Activated naive CD8-positive, alpha-beta T cell (primary cell): ENCODE measurements around the gene WDR38.

Experiments
- H3K27ac Mint-ChIP-seq: one replicate; pipeline ENCODE4 v1.8.0; 2021; ENCODE audit warnings: mixed read lengths
- H3K27me3 Mint-ChIP-seq: one replicate; pipeline ENCODE4 v1.8.0; 2021; ENCODE audit warnings: mixed read lengths
- H3K36me3 Mint-ChIP-seq: one replicate; pipeline ENCODE4 v1.8.0; 2021; ENCODE audit warnings: mixed read lengths
- H3K4me1 Mint-ChIP-seq: one replicate; pipeline ENCODE4 v1.8.0; 2021; ENCODE audit warnings: low read depth, mixed read lengths
- H3K4me3 Mint-ChIP-seq: one replicate; pipeline ENCODE4 v1.8.0; 2021; ENCODE audit warnings: mild to moderate bottlenecking, mixed read lengths
- H3K9me3 Mint-ChIP-seq: one replicate; pipeline ENCODE4 v1.8.0; 2021; ENCODE audit warnings: low read depth, mixed read lengths

The WDR38 gene

GRCh38 chr9:124906966-124907365 is 53.7 kb downstream of the WDR38 start:
- H3K4me3 Mint-ChIP-seq, result no peak overlapping the region
- no peaks in the 10 kb centered on the region for H3K4me1 Mint-ChIP-seq
- peaks cover 4% of the 10 kb centered on the region for H3K27me3 Mint-ChIP-seq
- H3K9me3 Mint-ChIP-seq, result no peaks in the 10 kb centered on the region
- peaks cover 38% of the 10 kb centered on the region for H3K36me3 Mint-ChIP-seq
- no peak overlapping the region for H3K27ac Mint-ChIP-seq
